HG03175 (cell line): ENCODE data around the gene TSC1.

Experiments
- ATAC-seq: cut with Tn5 transposase; IDR thresholded peaks from one replicate; pipeline ENCODE4 v1.9.1; 2021; ENCODE audit warnings: mild to moderate bottlenecking, moderate library complexity; ENCODE audit not compliant: unreplicated experiment

The TSC1 gene

GRCh38 chr9:132873403-132873802, 71.0 kb downstream of the TSC1 start:
- no peak for ATAC-seq

- ATAC-seq, result no peak
These were observed 75.2 kb downstream of the TSC1 start for GRCh38 chr9:132869266-132869665.

- no peak for ATAC-seq
These were observed 77.5 kb downstream of the TSC1 start for GRCh38 chr9:132866898-132867297.

- no peak for ATAC-seq
These were observed 79.7 kb downstream of the TSC1 start for GRCh38 chr9:132864691-132865090.

- ATAC-seq, result no peak
These were observed 80.1 kb downstream of the TSC1 start for GRCh38 chr9:132864277-132864676.

- ATAC-seq, result no peak
These were observed 81.3 kb downstream of the TSC1 start for GRCh38 chr9:132863096-132863495.

- ATAC-seq, result no peak
These were observed 81.9 kb downstream of the TSC1 start for GRCh38 chr9:132862533-132862932.

- no peak for ATAC-seq
These were observed 82.8 kb downstream of the TSC1 start for GRCh38 chr9:132861666-132862065.

- no peak for ATAC-seq
These were observed 85.7 kb downstream of the TSC1 start for GRCh38 chr9:132858751-132859150.

- no peak for ATAC-seq
These were observed 86.6 kb downstream of the TSC1 start for GRCh38 chr9:132857616-132858342.

GRCh38 chr9:132857031-132857430, 87.4 kb downstream of the TSC1 start:
- no peak for ATAC-seq

GRCh38 chr9:132855904-132856303, 88.5 kb downstream of the TSC1 start:
- ATAC-seq, result no peak

- ATAC-seq, result no peak
These were observed 89.6 kb downstream of the TSC1 start for GRCh38 chr9:132854832-132855231.

- ATAC-seq, result no peak
These were observed 90.9 kb downstream of the TSC1 start for GRCh38 chr9:132853482-132853881.

GRCh38 chr9:132849185-132849706, 95.2 kb downstream of the TSC1 start:
- no peak for ATAC-seq

GRCh38 chr9:132846918-132847515, 97.4 kb downstream of the TSC1 start:
- no peak for ATAC-seq

GRCh38 chr9:132846109-132846917, 98.1 kb downstream of the TSC1 start:
- ATAC-seq, result no peak

- ATAC-seq, result no peak
These were observed 102.0 kb downstream of the TSC1 start for GRCh38 chr9:132842124-132843044.
